Measurements from ENCODE around the gene LHX6. TPM values are rescaled to one million over a fixed set of nuclear protein-coding genes. Genes with fewer than 3 reads are reported as not detected.

Gene LHX6
- total and polyA plus RNA-seq, 2 of the 8 experiments (the other 6 are each of a cell fraction or from before 2014, with no cell fraction given), result 0.92 to 1.2 TPM

DNA sequence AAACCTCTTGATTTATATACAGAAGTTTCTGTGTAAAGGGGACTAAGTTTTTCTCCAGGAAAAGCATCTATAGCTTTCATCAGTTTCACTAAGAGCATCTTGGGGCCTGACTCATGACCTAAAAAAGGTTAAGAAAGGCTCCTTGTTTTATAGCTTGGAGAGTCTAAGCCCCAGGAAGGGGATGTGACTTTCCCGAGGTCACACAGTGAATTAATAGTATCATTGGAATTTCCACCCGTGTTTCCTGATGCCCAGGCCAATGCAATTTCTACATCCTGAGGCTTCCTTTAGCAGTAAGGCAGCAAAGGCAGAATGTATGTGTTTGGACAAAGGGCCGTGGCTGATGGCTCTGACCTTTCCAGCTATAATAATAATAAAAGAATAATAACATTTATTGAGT, 60.4 kb downstream of the LHX6 start (continued):
- no peak for TF ChIP-seq CHD7 (IDR thresholded peaks at IDR 0.05; ENCODE audit: insufficient replicate concordance, low read length)
- TF ChIP-seq SRF (IDR thresholded peaks at IDR 0.05; ENCODE audit: low read depth, low read length), result no peak
- TF ChIP-seq HDAC2 (IDR thresholded peaks at IDR 0.05; ENCODE audit: borderline replicate concordance in 1 of 2, low read depth in 2 of 2, low read length in 2 of 2), result no peak
- TF ChIP-seq TCF12 (IDR thresholded peaks at IDR 0.05; ENCODE audit: low read depth, low read length), result no peak
- TF ChIP-seq NRF1 (IDR thresholded peaks at IDR 0.05; ENCODE audit: low read depth, low read length), result no peak
- no peak for TF ChIP-seq CBX5 (IDR thresholded peaks at IDR 0.05; ENCODE audit: low read depth, low read length)
- no peak for TF ChIP-seq EZH2 (IDR thresholded peaks at IDR 0.05; ENCODE audit: low read depth, low read length, severe bottlenecking)
- no peak for TF ChIP-seq JUN (IDR thresholded peaks at IDR 0.05; ENCODE audit: low read depth, low read length)
- no peak for TF ChIP-seq MAFK (IDR thresholded peaks at IDR 0.05; ENCODE audit: low read depth, low read length)
- TF ChIP-seq CBX8 (IDR thresholded peaks at IDR 0.05; ENCODE audit: borderline replicate concordance, low read depth, low read length), result no peak
- TF ChIP-seq SIN3A (conservative IDR thresholded peaks at IDR 0.05 in 1 of 2, IDR thresholded peaks at IDR 0.05 in 1 of 2; ENCODE audit: low read depth in 1 of 2, low read length in 2 of 2), result no peak
- no peak for TF ChIP-seq CEBPB (IDR thresholded peaks at IDR 0.05; ENCODE audit: low read depth, low read length)
